Stimulated activated CD8-positive, alpha-beta memory T cell treated with anti-CD3 and anti-CD28 coated beads, Interleukin-4, amount 100 ng/mL, for 48 hours (primary cell): ENCODE measurements around the gene TAS2R40.
"Not testable (repeated sequence)": the region's sequence is repeated elsewhere in the genome, so short reads cannot be mapped to it uniquely, and the experiment has no call there.

Experiments
- DNase-seq: peaks from one replicate; pipeline ENCODE4 v3.0.0-alpha.2; 2020

TAS2R40 gene

DNA sequence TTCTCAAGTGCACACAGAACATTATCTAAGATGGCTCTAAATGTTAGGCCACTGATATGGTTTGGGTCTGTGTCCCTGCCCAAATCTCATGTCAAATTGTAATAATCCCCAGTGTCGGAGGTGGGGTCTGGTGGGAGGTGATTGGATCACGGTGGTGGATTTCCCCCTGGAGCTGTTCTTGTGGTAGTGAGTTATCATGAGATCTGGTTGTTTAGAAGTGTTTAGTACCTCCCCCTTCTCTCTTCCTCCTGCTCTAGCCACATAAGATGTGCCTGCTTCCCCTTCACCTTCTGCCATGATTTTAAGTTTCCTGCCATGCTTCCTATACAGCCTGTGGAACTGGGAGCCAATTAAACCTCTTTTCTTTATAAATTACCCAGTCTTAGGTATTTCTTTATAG lies 30.2 kb downstream of the TAS2R40 start:
- no peak for DNase-seq

DNA sequence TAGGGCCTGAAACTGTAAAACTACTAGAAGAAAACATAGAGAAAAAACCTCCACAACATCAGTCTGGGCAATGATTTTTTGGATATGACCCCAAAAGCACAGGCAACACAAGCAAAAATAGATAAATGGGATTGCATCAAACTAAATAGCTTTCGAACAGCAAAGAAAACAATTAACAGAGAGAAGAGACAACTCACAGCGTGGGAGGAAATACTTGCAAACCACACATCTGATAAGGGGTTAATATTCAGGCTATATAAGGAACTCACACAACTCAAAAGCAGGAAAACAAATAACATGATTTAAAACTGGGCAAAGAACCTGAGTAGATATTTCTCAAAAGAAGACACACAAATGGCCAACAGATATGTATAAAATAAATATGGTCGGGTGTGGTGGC lies 33.7 kb downstream of the TAS2R40 start:
- DNase-seq, result no peak

DNA sequence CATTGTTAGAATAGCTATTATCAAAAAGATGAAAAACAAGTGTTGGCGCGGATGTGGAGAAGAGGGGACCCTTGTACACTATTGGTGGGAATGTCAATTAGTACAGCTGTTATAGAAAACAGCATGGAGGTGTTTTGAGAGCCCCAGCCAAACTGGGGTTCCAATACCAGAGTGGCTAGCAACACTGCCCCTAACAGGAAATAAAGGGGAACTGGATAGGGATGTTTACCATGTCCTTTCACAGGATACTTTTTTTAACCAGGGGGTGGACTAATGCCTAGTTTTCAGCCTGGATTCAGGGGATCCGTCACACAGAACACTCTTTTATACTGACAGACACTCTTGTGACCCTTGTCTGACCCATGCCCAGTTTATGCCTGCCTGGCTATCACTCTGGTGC lies 34.5 kb downstream of the TAS2R40 start:
- DNase-seq, result no peak

DNA sequence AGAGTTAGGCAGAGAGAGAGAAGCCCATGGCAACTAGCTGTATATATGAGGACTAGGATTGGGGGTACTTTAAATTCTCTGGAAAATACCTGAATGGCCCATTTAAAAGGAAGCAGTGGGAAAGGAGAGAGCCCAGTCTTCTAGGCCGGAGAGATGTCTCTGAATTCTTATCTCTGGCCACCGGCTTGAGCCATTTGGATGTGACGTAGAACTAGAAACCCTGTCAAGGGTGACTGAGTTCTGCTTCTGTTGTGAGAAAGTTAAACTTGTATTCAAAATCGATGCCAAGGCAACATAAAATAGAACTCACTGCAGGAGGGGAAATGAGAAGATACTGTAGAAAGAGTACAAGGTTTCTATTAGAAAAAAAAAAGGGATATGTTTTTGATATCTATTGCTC lies 35.1 kb downstream of the TAS2R40 start:
- DNase-seq, result no peak

DNA sequence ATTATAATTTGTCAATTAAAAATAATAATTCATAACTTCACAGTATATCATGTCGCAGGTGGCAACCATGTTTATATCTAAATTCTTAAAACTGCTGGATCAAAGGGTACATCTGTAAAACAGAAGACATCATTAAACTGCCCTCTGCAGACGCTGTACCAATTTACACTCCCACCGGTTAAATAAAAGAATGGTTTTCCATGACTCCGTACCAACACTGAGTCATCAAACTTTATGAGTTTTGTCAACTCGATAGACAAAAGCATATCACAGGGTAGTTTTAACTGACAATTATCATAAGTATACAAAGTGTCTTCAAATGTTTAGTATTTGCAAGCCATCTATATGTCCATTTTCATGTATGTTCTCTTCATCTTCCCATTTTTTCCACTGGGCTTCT lies 35.7 kb downstream of the TAS2R40 start:
- no peak for DNase-seq

DNA sequence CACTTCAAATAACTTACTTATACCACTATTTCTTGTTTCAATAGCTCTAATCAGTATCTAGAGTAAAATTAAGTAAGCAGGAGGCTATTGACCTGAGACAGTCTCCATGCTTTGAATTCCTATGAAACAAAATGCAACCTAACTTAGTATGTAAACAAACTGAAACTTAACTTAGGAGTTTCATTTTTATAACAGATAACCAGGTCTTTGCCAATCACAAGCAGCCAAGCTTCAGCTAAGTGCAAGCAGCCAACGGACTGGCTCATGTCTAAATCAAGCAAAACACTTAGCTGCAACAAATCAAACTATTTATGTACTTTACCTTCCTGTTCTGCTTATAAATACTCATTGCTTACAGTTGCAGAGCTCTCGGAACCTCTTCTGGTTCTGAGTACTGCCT lies 37.0 kb downstream of the TAS2R40 start:
- no peak for DNase-seq

DNA sequence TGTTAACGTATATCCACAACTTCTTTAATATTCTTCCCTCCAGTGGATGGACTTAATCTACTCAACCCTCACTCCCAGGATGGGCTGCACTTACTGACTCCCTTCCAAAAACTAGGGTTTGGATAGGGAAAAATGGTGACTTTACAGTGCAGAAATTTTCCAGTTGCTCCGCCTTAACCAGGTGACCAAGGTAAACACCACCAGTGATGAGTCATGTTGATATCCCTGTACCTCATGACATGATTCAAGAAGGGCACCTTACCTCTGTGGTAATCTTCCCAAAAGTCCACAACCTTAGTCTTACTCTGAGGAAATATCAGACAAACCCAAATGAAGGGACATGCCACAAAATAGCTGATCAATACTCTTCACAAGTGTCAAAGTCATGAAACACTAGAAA lies 37.9 kb downstream of the TAS2R40 start:
- DNase-seq, result no peak

DNA sequence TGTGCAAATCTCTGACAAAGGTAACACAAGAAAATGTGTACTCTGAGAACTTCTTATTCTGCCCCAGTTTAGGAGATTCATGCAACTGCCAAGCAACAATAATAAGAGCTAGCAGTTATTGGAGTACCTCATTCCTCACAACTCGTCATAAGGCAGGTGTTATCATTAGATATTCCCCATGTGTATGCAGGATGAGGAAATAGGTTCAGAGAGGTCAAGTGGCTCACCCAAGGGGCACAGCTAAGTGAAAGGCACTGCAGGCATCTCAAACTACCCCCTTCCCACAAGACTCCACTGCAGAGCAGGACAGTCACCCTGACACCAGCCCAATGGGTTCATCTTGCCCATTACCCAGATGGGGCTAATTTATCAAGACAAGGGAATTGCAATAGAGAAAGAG lies 40.1 kb downstream of the TAS2R40 start:
- DNase-seq, result no peak

DNA sequence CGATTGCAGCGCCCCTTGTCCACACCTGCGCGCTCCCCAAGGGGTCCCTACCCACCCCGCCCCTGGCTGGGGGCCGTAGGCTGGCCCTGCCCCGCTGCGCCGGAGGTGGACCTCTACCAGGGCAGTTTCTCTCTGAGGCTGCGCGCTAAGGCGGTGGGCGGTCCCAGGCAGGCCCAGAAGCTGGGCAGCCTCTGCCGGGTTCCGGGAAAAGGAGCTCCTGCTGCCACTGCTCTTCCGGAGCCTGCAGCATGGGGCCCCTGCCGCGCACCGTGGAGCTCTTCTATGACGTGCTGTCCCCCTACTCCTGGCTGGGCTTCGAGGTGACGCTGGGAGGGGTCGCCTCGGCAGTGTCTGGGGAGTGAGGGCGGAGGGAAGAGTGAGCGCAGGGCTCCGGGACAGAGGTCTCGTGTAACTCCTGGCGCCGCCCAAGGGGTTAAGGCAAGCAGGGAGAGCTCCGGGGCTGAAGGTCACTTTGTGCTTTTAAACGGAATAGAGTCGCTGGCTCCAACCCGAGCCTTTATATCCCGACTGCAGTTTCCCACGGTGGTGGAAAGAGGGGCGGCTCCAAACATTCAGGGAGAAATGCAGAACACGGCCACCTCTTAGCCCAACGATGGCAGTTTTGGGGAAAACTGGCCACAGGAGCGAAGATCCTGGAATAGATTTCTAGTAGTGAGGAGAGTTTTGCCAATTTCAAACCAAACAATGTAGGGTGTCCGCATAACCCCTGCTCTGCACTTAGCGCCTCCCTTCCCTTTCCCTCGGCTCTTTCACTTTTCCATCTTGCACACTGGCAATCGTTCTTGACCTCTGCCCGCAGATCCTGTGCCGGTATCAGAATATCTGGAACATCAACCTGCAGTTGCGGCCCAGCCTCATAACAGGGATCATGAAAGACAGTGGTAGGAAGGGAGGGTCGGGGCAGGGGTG lies 41.7 kb downstream of the TAS2R40 start, which contains the start of gene GSTK1:
Gene GSTK1, plus strand, starts transcription at position 176 of the 930 bp plus-strand sequence. Its CDS starts 73 bp downstream, at position 249.
- DNase-seq, result peak; percentile 89

DNA sequence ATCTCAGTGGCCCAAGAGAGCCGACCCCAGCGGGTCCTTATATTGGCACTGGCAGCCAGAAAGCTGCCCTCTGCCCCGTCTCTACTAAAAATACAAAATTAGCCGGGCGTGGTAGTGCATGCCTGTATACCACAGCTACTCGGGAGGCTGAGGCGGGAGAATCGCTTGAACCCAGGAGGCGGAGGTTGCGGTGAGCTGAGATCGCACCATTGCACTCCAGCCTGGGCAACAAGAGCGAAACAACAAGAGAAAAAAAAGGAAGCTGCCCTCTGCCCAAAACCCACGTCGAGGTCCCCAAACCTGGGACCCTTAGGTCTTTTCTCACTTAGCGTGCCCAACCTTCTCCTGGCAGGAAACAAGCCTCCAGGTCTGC lies 42.3 kb downstream of the TAS2R40 start:
- not testable (repeated sequence) for DNase-seq

DNA sequence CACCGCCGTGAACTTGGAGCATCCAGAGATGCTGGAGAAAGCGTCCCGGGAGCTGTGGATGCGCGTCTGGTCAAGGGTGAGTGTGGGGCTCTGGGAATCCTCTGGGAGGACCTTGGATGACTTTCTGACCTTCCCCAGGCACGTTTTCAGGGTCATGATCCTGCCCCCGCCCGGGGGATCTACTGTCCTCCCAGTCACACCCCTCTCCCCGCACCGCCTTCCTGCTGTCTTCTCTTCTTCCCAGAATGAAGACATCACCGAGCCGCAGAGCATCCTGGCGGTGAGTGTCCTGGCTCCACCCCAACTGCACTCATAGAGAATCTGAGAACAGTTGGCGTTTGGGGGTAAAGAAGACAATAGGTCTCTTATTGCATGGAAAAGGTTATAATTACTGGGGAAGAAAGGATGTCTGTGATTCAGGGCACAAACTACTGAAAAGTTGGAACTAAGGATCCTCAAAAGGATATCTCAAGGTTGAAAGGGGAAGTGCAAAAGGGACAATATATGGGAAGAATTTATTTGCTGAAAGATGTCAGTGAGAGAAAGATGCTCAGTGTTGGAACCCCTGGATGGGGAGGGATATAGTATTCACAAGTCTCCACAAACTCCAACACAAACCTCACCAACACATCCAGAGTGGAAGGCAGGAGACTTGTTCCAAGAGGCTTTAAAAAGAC lies 43.3 kb downstream of the TAS2R40 start:
- DNase-seq, result no peak

DNA sequence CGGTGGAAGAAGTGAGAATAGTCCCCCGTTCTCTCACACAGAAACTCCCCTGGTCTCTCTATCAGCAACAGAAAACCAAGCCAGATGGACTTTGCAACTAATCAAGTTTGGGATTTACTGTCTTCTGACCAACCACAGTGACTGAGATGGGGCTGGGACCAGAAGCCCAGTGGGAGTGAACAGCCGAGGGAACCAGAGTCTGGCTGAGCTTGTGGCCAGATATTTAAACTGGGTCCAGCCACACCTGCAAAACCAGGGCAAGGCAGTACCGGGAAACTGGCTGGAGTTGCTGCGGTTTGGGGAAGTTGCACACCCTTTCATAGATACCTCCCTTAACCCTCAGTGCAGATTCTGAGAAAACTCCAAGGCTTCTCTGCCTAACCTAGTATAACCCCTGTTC lies 47.4 kb downstream of the TAS2R40 start:
- no peak for DNase-seq

DNA sequence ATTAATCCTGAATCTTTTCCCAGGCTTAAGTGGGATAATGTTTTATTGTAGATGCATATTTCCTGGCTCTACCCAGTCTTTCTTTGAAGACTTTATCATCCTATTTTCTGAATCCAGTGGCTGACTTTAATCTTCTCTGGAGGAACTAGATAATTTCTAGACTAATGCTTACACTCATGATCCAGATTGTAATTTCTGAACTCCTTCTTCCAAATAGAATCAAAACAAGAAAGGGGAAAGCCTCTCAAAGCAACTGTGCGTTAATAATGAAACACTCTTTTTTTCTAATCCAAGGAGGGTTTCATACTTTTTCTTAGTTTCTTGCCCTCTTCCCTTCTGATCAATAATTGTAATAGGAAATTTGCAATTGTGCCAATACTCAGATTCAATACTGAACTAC lies 49.4 kb downstream of the TAS2R40 start:
- DNase-seq, result no peak
